Upper lobe of right lung (tissue), 1 donor: ENCODE results near the gene ZBTB18. TPM values are rescaled to one million over a fixed set of nuclear protein-coding genes. Genes with fewer than 3 reads are reported as not detected.

Experiments
- ATAC-seq: fragments of 200-7000 bp; cut with Tn5 transposase; one replicate; pipeline ENCODE4 v1.9.1; 2020; ENCODE audit warnings: mild to moderate bottlenecking, moderate library complexity
- DNase-seq: peaks from one replicate; pipeline ENCODE4 v3.0.0-alpha.2; 2020
- H3K27ac ChIP-seq: fragments of 200-600 bp; one replicate; pipeline ENCODE4 v1.8.0; 2022
- H3K27me3 ChIP-seq: fragments of 200-600 bp; one replicate; pipeline ENCODE4 v1.8.0; 2022; ENCODE audit warnings: mild to moderate bottlenecking
- H3K36me3 ChIP-seq: fragments of 200-600 bp; one replicate; pipeline ENCODE4 v1.8.0; 2022
- H3K4me1 ChIP-seq: fragments of 200-600 bp; one replicate; pipeline ENCODE4 v1.8.0; 2022
- H3K4me3 ChIP-seq: fragments of 200-600 bp; one replicate; pipeline ENCODE4 v1.8.0; 2022; ENCODE audit warnings: mild to moderate bottlenecking
- H3K9me3 ChIP-seq: fragments of 200-600 bp; one replicate; pipeline ENCODE4 v1.8.0; 2022
- CTCF ChIP-seq: fragments of 200-600 bp; IDR thresholded peaks from one replicate; pipeline ENCODE4 v1.8.0; 2022; ENCODE audit warnings: antibody characterized with exemption
- intact Hi-C: fragments of 100-400 bp; cut with DNase I; formaldehyde crosslinking; loops from one replicate; pipeline ENCODE4 v1.11.0; 2022
- total RNA-seq: library from RNA; stranded (reverse); fragmentation: NEBNext Ultra II Directional; extraction: Animal tissue kit (Norgen Biotek cat#: 25700); gene quantifications from one replicate; pipeline ENCODE4 v1.2.1, GENCODE V29; 2021
- donor health status: DM: no; HTN: yes; CAD: no; lungs with severe emphysema.

ZBTB18 gene
- total RNA-seq, 1 donor from 2014 or later: 21.7 TPM

GRCh38 chr1:244092293-244092963 lies 41.3 kb downstream of the ZBTB18 start:
- intact Hi-C loops: no loop called here
- TF ChIP-seq CTCF: no peak

GRCh38 chr1:244092964-244093638 lies 42.0 kb downstream of the ZBTB18 start:
- Histone ChIP-seq H3K4me3 (no peak overlapping the region), H3K27ac (no peak overlapping the region)
- no peak for TF ChIP-seq CTCF

More at GRCh38 chr1:244092293-244092963, 41.3 kb downstream of the ZBTB18 start:
- Histone ChIP-seq H3K4me3 (no peak overlapping the region), H3K27me3 (no peaks in the 10 kb centered on the region), H3K27ac (no peak overlapping the region), H3K4me1 (no peaks in the 10 kb centered on the region), H3K9me3 (no peaks in the 10 kb centered on the region), H3K36me3 (no peaks in the 10 kb centered on the region)
- DNase-seq (no peak), ATAC-seq (peak; percentile 68)

GRCh38 chr1:244094880-244095528 lies 43.9 kb downstream of the ZBTB18 start:
- intact Hi-C loops: no loop called here
- no peak for ATAC-seq

More at GRCh38 chr1:244092964-244093638, 42.0 kb downstream of the ZBTB18 start:
- no peak for ATAC-seq
- H3K4me1 ChIP-seq: no peaks in the 10 kb centered on the region
- no peaks in the 10 kb centered on the region for H3K27me3 ChIP-seq
- DNase-seq: no peak
- intact Hi-C loops: no loop called here
- H3K9me3 ChIP-seq: no peaks in the 10 kb centered on the region
- H3K36me3 ChIP-seq: no peaks in the 10 kb centered on the region

GRCh38 chr1:244095529-244095911 lies 44.4 kb downstream of the ZBTB18 start:
- DNase-seq (no peak), ATAC-seq (no peak)
- peaks cover 8% of the 10 kb centered on the region for H3K27me3 ChIP-seq
- H3K27ac ChIP-seq: no peak overlapping the region
- H3K4me1 ChIP-seq: peaks cover 2% of the 10 kb centered on the region
- H3K4me3 ChIP-seq: no peak overlapping the region
- no peaks in the 10 kb centered on the region for H3K9me3 ChIP-seq
- intact Hi-C loops: no loop called here
- H3K36me3 ChIP-seq: no peaks in the 10 kb centered on the region
- TF ChIP-seq CTCF: no peak

More at GRCh38 chr1:244094880-244095528, 43.9 kb downstream of the ZBTB18 start:
- TF ChIP-seq CTCF: no peak
- no peaks in the 10 kb centered on the region for H3K36me3 ChIP-seq
- no peak for DNase-seq
- H3K4me1 ChIP-seq: no peaks in the 10 kb centered on the region
- no peak overlapping the region for H3K27ac ChIP-seq
- H3K4me3 ChIP-seq: no peak overlapping the region
- H3K27me3 ChIP-seq: peaks cover 8% of the 10 kb centered on the region
- H3K9me3 ChIP-seq: no peaks in the 10 kb centered on the region

- no peak overlapping the region for H3K4me3 ChIP-seq
- H3K4me1 ChIP-seq: peaks cover 7% of the 10 kb centered on the region
- no peak for ATAC-seq
- H3K27ac ChIP-seq: no peak overlapping the region
- no peak for TF ChIP-seq CTCF
- intact Hi-C loops: no loop called here
- H3K36me3 ChIP-seq: no peaks in the 10 kb centered on the region
- H3K9me3 ChIP-seq: no peaks in the 10 kb centered on the region
- DNase-seq: no peak
- H3K27me3 ChIP-seq: peaks cover 8% of the 10 kb centered on the region
Observed at GRCh38 chr1:244096066-244096610, 45.1 kb downstream of the ZBTB18 start.
